KMS-11 (cell line): Measurements from ENCODE around the gene CATSPERD.

Experiments
- H2AFZ ChIP-seq: fragments of 200-600 bp; sonication (generic); 2 replicates; pipeline ENCODE4 v1.6.1; 2016; ENCODE audit warnings: antibody characterized with exemption, mixed run types, low read depth
- H3K27ac ChIP-seq: fragments of 200-600 bp; sonication (generic); 2 replicates; pipeline ENCODE4 v1.6.1; 2016; ENCODE audit warnings: mild to moderate bottlenecking, mixed run types
- H3K27me3 ChIP-seq: fragments of 200-600 bp; sonication (generic); 2 replicates; pipeline ENCODE4 v1.6.1; 2017; ENCODE audit warnings: mild to moderate bottlenecking, low read depth, mixed run types, moderate library complexity; ENCODE audit not compliant: insufficient read depth
- H3K36me3 ChIP-seq: fragments of 200-600 bp; sonication (generic); 2 replicates; pipeline ENCODE4 v1.6.1; 2017; ENCODE audit warnings: mild to moderate bottlenecking, mixed run types; ENCODE audit not compliant: insufficient read depth
- H3K4me1 ChIP-seq: fragments of 200-600 bp; sonication (generic); 2 replicates; pipeline ENCODE4 v1.6.1; 2016; ENCODE audit warnings: mild to moderate bottlenecking, low read depth, mixed run types; ENCODE audit not compliant: poor library complexity, severe bottlenecking
- H3K4me2 ChIP-seq: fragments of 200-600 bp; sonication (generic); 2 replicates; pipeline ENCODE4 v1.7.0; 2016; ENCODE audit warnings: mild to moderate bottlenecking, mixed run types
- H3K4me3 ChIP-seq: fragments of 200-600 bp; sonication (generic); IDR thresholded peaks from 2 replicates; pipeline ENCODE4 v1.6.1; 2017; ENCODE audit warnings: low read depth, low read length, mixed read lengths; ENCODE audit not compliant: insufficient read depth
- H3K79me2 ChIP-seq: fragments of 200-600 bp; sonication (generic); 2 replicates; pipeline ENCODE4 v1.6.1; 2016; ENCODE audit warnings: low read depth, mixed run types; ENCODE audit not compliant: insufficient read depth
- H3K9ac ChIP-seq: fragments of 200-600 bp; sonication (generic); 2 replicates; pipeline ENCODE4 v1.6.1; 2016; ENCODE audit warnings: mild to moderate bottlenecking, mixed run types
- H4K20me1 ChIP-seq: fragments of 200-600 bp; sonication (generic); 2 replicates; pipeline ENCODE4 v1.6.1; 2016; ENCODE audit warnings: mild to moderate bottlenecking, mixed run types; ENCODE audit not compliant: insufficient read depth
- CTCF ChIP-seq: fragments of 200-600 bp; sonication (generic); conservative IDR thresholded peaks from 2 replicates; pipeline ENCODE4 v1.6.1; 2017; ENCODE audit warnings: low read depth, mild to moderate bottlenecking, antibody characterized with exemption, low read length, moderate library complexity, mixed read lengths

Gene CATSPERD

GRCh38 chr19:5806133-5806489, 85.7 kb downstream of the CATSPERD start:
- Histone ChIP-seq H2AFZ (no peak overlapping the region), H3K36me3 (no peaks in the 10 kb centered on the region), H3K9ac (no peak overlapping the region), H3K79me2 (no peaks in the 10 kb centered on the region), H3K4me3 (no peak overlapping the region), H3K27ac (no peak overlapping the region), H3K4me2 (no peak overlapping the region; the same call in 1 of the 2 replicates), H3K4me1 (peaks cover 9% of the 10 kb centered on the region), H4K20me1 (no peaks in the 10 kb centered on the region), H3K27me3 (peaks cover 3% of the 10 kb centered on the region; the same call in 1 of the 2 replicates)
- peak; percentile 21 for TF ChIP-seq CTCF

GRCh38 chr19:5806905-5807304, 86.5 kb downstream of the CATSPERD start:
- Histone ChIP-seq H3K27me3 (peaks cover 3% of the 10 kb centered on the region; the same call in 1 of the 2 replicates), H3K79me2 (no peaks in the 10 kb centered on the region), H2AFZ (no peak overlapping the region), H3K9ac (no peak overlapping the region), H3K27ac (no peak overlapping the region), H3K4me1 (peaks cover 9% of the 10 kb centered on the region), H4K20me1 (no peaks in the 10 kb centered on the region), H3K4me3 (no peak overlapping the region), H3K36me3 (no peaks in the 10 kb centered on the region), H3K4me2 (no peak overlapping the region)
- no peak for TF ChIP-seq CTCF

- H3K4me2 ChIP-seq, result no peak overlapping the region
- H2AFZ ChIP-seq, result no peak overlapping the region
- no peak overlapping the region for H3K27ac ChIP-seq
- no peaks in the 10 kb centered on the region for H4K20me1 ChIP-seq
- H3K79me2 ChIP-seq, result no peaks in the 10 kb centered on the region
- no peak overlapping the region for H3K9ac ChIP-seq
- no peak for TF ChIP-seq CTCF
- peaks cover 3% of the 10 kb centered on the region; the same call in 1 of the 2 replicates for H3K27me3 ChIP-seq
- no peak overlapping the region for H3K4me3 ChIP-seq
- no peaks in the 10 kb centered on the region for H3K36me3 ChIP-seq
- peaks cover 9% of the 10 kb centered on the region for H3K4me1 ChIP-seq
Observed at GRCh38 chr19:5808120-5808816, 87.8 kb downstream of the CATSPERD start.

- no peak for TF ChIP-seq CTCF
- H3K27me3 ChIP-seq, result peaks cover 3% of the 10 kb centered on the region; the same call in 1 of the 2 replicates
Observed at GRCh38 chr19:5809053-5809452, 88.6 kb downstream of the CATSPERD start.

More at GRCh38 chr19:5809053-5809452, 88.6 kb downstream of the CATSPERD start:
- Histone ChIP-seq H3K4me2 (no peak overlapping the region), H3K36me3 (no peaks in the 10 kb centered on the region), H3K79me2 (no peaks in the 10 kb centered on the region), H2AFZ (no peak overlapping the region), H3K9ac (no peak overlapping the region), H4K20me1 (no peaks in the 10 kb centered on the region), H3K4me3 (no peak overlapping the region), H3K27ac (no peak overlapping the region), H3K4me1 (peaks cover 5% of the 10 kb centered on the region)
